ENCODE results near the gene DLGAP4.
"Not testable (repeated sequence)": the region's sequence is repeated elsewhere in the genome, so short reads cannot be mapped to it uniquely, and the experiment has no call there.

Gene DLGAP4

DNA sequence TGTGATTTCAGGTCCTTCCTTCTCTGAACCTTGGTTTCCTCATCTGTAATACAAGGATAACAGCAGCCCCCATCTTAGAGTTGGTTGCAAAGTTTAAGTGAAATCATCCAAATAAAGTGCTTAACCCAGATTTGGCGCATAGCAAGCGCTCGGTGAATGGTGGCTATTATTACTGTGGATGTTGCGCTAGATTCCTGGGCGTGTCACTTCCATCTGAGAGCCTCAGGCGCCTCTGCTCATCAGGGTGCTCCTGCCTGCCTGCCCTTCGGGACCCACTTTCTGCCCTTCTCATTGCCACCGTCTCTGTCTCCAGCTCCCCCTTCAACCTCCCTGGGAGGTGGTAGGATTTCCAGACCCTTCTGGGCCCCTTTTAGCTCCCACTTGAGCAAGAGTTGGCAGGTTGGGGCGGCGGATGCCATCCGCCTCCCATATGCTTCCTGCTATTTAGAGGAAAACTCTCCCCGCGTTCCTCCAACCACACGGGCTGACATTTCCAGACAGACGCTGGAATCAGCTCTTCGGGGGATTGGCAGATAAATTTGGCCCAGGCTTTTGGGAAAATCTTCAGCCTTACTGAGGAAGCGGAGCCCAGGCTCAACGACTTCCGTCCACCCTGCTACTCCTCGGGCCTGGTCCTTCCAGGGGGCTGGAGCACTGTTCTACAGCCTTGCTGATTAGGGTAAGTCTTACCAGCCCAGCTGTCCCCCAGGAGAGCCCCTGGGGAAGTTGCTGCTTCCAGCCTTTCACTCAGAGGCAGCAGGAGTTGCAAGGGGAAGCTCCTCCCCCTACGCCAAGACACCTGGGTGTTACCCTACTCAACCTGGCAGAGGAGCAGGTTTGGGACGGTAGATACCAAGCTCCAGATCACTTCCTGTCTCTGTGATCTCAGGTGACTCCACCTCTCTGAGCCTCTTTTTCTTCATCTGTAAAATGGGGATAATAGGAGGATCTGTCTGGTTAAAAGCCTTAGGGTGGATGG lies 71.5 kb downstream of the DLGAP4 start:
- DNase-seq (ENCODE audit: low read depth in 2 of 2): no peak

DNA sequence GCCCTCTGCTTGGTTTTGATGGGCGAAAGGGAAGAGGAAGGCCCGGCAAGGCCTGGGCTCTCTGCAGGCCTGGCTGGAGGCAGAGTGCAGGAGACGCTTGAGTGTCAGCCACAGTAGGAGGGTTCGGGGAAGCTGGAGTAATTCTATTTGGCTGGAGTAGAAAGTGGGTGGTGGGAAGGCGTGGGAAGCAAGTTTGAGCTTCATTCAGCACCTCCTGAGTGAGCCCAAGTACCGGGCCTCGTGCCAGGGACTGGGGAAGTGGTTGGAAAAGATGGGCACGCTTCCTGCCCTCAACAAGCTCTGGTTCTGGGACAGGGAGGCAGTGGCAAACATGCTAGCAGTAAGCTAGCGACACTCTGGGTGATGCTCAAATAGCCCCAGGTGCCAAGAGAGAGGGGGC lies 72.5 kb downstream of the DLGAP4 start:
- DNase-seq (ENCODE audit: low read depth in 2 of 2): no peak

DNA sequence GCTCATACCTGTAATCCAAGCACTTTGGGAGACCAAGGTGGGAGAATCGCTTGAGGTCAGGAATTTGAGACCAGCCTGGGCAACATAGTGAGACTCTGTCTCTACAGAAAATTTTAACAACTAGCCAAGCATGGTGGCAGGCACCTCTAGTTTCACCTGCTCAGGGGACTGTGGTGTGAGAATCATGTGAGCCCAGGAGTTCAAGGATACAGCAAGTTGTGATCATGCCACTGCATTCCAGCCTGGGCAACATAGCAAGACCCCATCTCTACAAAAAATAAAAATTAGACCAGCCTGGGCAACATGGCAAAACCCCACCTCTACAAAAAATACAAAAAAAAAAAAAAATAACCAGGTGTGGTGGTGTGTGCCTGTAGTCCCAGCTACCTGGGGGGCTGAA lies 73.8 kb downstream of the DLGAP4 start:
- DNase-seq (ENCODE audit: low read depth in 2 of 2): not testable (repeated sequence)

DNA sequence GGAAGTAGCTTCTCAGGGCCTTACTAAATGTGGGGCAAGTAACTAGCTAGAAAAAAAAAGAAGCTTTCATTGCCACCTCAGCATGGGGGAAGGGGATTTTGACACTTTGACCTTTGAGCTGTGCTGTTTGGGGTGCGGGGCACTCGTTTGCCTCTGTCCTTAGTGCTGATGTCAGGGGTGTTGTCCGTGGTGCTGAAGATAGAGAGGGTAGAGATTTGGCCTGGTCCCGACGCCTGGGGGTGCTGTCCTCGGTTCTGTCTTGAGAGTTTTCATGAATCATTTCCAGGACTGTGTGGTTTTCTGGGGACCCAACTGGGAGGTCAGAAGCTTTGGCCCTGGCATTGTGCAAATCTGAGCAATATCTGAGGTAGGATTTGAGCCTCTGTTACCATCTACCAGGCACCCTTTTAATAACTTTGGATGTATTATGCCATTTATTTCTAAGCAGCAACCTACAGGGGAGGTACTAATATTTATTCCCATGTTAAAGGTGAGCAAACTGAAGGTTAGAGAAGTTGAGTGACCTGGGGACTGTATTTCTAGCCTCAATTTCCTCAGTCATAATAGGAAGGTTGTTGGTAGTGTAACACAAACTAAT lies 78.0 kb downstream of the DLGAP4 start:
- DNase-seq (ENCODE audit: low read depth in 2 of 2): peak; percentile 1 to 4

DNA sequence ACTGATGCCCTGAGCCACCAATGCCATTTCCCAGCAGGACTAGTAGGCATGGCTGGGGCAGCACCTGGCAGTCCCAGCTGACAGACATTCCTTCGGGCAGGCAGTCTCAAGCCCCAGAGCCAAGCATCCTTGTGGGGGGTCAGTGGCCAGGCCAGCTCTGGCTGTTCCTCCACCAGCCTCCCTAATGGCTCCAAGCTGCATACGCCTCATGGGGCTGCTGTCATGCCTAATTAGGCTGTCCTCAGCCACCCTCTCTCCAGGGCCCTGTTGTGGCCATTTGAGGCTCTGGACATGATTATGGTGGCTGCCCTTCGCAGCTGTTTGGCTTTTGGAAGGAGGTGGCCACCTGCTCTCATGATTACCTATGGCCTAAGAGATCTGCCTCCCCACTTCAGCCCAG lies 79.4 kb downstream of the DLGAP4 start:
- DNase-seq (ENCODE audit: low read depth in 2 of 2): no peak

GRCh38 chr20:36386236-36386635 lies 80.1 kb downstream of the DLGAP4 start:
- DNase-seq (ENCODE audit: low read depth in 2 of 2): no peak

- DNase-seq (ENCODE audit: low read depth in 2 of 2): no peak
Observed at GRCh38 chr20:36390269-36390668, 84.1 kb downstream of the DLGAP4 start.

DNA sequence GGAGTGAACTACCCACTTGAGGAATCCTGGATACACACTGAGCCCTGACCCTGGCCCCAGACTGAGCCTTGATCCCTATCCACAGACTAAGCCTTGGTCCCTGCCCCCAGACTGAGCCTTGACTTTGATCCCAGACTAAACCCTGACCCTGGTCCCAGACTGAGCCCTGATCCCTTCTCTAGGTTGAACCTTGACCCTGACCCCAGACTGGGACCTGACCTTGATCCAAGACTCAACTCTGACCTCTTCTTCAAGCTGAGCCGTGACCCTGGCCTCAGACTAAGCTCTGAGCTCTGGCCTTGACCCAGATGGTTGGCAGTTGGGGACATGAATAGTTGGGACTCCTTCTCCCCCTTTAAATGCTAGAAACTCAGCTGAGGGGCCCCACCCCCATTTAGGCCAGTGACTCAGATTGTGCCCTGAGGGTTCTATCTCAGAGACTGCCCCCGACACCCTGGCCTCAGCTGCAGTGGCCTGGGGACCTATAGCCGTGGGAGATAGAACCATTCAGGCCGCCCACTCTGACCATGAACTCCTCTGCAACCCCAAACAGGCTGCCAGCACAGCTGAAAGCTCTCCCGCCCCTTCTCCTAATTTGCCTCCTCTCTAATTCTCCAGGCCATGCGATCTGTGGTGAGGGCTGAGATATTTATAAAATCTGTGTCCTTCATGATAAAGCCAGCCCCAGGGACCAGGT lies 84.7 kb downstream of the DLGAP4 start:
- no peak for DNase-seq (ENCODE audit: low read depth in 2 of 2)

DNA sequence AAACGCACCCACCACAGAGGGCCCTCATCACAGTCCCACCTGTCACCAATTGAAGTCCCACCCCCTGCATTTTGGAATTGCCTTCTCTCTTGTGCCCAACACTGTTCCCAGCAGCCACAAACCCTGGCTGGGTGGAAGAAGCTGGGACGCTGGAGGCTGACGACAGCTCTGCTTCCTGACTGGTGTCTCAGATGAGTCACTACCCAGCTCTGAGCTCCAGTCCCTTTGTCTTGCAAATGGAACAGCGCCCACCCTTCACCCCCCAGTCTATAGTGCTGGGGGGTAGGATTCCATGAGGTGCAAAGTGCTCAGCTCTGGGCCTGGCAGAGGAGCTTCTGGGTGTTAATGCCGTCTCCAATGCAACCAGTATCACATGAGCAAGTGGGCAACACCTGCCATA lies 85.3 kb downstream of the DLGAP4 start:
- no peak for DNase-seq (ENCODE audit: low read depth in 2 of 2)

GRCh38 chr20:36391955-36392354 lies 85.8 kb downstream of the DLGAP4 start:
- DNase-seq (ENCODE audit: low read depth in 2 of 2): no peak

- DNase-seq (ENCODE audit: low read depth in 2 of 2): no peak
Observed at GRCh38 chr20:36392989-36393388, 86.8 kb downstream of the DLGAP4 start.

DNA sequence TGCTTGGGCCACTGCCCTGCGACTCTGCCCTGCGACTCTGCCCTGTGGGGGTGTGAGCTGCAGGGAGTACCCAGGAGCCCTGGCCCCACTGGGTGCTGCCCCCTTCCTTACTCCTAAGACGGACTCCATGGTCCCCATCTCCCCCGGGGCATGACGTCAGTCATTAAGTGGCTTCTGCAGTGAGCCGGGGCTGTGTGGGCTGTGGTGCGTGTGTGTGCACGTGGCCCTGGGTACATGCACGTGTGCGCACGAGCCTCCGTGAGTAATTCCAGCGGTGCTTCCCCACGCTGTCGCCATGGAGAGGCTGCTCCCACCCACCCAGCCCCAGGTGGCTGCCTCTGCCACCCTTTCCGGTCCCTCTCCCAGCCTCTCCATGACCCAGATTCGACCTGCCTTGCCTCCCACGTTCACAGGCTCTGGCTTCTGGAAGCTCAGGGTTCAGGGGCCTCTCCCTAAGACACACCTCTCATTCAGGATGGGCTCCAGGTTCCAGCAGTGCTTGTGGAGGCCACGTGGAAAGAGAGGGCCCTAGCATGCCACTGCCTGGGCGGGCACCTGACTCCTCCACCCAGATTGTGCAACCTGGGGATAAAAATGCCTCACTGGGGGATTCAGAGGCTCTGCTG lies 88.3 kb downstream of the DLGAP4 start:
- DNase-seq (ENCODE audit: low read depth in 2 of 2): no peak

GRCh38 chr20:36396340-36396739 lies 90.2 kb downstream of the DLGAP4 start:
- DNase-seq (ENCODE audit: low read depth in 2 of 2): no peak

- no peak for DNase-seq (ENCODE audit: low read depth in 2 of 2)
Observed at GRCh38 chr20:36396847-36397630, 90.9 kb downstream of the DLGAP4 start.

DNA sequence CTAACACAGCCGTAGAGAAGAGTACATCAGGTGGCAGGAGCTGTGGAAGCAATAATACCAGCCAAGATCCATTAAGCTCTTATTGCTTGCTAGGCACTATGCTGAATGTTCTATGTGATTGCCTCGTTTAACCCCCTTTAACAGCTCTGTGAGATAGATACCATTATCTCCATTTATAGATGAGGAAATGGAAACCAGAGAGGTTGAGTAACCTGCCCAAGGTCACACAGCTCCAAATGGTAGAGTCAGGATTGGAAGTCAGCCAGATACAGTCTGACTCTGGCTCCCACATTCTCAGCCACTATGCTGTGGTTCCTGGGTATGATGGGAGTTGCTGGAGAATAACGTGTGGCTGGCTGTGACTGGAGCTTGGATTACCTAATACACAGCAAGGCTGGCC lies 92.4 kb downstream of the DLGAP4 start:
- DNase-seq (ENCODE audit: low read depth in 2 of 2): no peak

DNA sequence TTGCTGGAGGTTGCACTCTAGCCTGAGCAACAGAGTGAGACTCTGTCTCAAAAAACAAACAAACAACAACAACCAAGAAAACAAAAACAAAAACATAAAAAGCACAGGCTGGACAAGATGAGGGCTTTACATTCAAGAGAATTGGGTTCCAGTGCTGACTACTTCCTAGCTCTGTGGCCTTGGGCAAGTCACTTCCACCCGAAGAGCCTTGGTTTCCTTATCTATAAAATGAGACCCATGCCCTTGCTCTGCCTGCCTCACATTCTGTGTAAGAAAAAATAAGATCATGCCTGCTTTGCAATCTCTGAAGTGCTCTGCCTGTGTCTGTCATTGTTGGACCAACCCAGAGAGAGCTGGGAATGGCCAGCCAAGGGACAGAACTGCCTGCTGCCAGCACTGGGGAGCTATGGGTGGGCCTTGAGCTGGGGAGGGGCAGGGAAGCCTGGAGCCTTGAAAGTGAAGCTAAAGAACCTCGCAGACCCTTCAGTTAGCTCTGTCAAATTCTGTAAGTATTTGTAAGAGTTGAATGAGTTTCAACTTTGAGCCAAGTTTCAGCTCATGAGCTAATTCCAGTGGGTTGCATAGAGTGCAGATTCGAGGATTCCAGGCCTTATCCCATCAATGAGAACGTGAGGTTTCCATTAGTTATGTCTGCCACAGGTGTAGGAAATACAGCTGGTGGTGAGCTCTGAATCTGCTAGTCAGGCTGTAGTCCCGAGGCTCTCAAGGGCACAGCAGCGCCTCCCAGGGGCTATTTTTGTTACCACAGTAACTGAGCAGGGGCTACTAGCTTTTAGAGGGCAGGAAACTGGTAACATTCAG lies 93.2 kb downstream of the DLGAP4 start:
- no peak for DNase-seq (ENCODE audit: low read depth in 2 of 2)

DNA sequence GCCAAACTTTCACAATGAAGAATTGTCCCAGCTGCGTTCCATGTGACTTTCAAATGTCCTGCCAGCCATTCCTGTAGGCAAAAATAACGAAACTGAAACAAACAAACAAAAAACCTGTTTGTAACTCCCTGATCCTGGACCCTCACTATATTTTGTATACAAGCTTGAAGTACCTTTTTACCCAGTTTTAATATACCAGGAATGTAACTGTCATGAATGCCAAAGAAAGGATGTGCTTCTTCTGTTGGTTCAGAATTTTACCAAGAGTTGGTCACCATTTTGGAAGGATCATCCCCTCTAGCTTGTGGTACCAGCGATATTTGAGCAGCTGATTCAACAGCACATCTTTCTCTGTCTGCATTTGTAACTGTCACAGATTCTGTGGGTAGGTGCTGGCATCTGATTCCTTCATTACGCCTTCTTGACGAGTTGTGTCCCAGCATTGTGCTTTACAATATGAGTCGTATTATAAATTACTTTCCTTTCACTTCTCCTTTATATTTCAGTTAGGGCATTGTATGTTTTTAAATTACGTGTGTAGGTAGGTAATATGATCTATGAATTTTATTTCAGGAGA lies 93.9 kb downstream of the DLGAP4 start:
- DNase-seq (ENCODE audit: low read depth in 2 of 2): no peak

- no peak for DNase-seq (ENCODE audit: low read depth in 2 of 2)
Observed at GRCh38 chr20:36400909-36401735, 95.0 kb downstream of the DLGAP4 start.

DNA sequence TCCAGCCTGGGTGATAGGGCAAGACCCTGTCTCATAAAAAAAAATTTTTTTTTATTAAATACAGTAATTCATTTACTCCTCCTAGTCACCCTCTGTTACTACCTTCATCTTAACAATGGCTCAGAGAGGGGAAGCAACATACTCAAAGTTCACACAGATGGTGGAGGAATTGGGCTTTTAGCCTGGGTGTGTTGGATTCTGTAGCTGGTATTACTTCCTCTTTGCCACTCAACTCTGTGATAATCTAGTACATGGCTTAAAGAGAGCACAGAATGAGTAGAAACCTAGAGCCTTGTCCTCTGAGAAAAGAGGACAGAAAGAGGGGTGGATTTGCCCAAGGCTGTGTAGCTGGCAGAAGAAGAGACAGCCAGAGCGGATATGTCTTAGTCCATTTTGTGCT lies 96.6 kb downstream of the DLGAP4 start:
- no peak for DNase-seq (ENCODE audit: low read depth in 2 of 2)
